Prostate gland (tissue), 2 donors: ENCODE measurements around the gene TMEM208. TPM values are rescaled to one million over a fixed set of nuclear protein-coding genes. Genes with fewer than 3 reads are reported as not detected.
A peak's percentile ranks its signal among the peaks of the same experiment; 100 is the strongest.

Experiments used
- DNase-seq: peaks from one replicate; pipeline ENCODE4 v3.0.0-alpha.2; 2019; ENCODE audit warnings: low spot score
- H3K27ac ChIP-seq, 2 donors: fragments of 200-600 bp; sonication (generic); 2 replicates each; pipeline ENCODE4 v1.5.1; 2017 to 2019
- H3K27me3 ChIP-seq: fragments of 200-600 bp; sonication (generic); replicated peaks from 2 replicates; pipeline ENCODE4 v1.5.1; 2019; ENCODE audit not compliant: insufficient read depth
- H3K36me3 ChIP-seq, 2 donors: fragments of 200-600 bp; sonication (generic); 1 replicate in 1 of 2; 2 replicates in 1 of 2; pipeline versions ENCODE4 v1.5.1 to v1.8.1; 2017 to 2019
- H3K4me1 ChIP-seq: fragments of 200-600 bp; sonication (generic); replicated peaks from 2 replicates; pipeline ENCODE4 v1.5.1; 2019
- H3K4me3 ChIP-seq, 2 donors: fragments of 200-600 bp; sonication (generic); 2 replicates each; pipeline ENCODE4 v1.5.1; 2017 to 2019
- H3K9me3 ChIP-seq: fragments of 200-600 bp; sonication (generic); 2 replicates; pipeline ENCODE4 v1.5.1; 2017
- CTCF ChIP-seq, 4 experiments: fragments of 200-600 bp in 2 of 4; fragments of 450-650 bp in 2 of 4; sonication (generic) in 2 of 4; IDR thresholded peaks; 1 replicate in 3 of 4; 2 replicates in 1 of 4; pipeline ENCODE4 v1.5.1; 2016 to 2019; ENCODE audit warnings: antibody characterized with exemption in 4 of 4, mild to moderate bottlenecking in 2 of 4, moderate library complexity in 2 of 4
- POLR2A ChIP-seq: fragments of 450-650 bp; IDR thresholded peaks from one replicate; pipeline ENCODE4 v1.6.1; 2016; ENCODE audit warnings: antibody characterized with exemption, mild to moderate bottlenecking
- POLR2AphosphoS5 ChIP-seq: sonication (generic); formaldehyde crosslinking; IDR thresholded peaks from one replicate; pipeline ENCODE4 v1.6.1; 2017; ENCODE audit warnings: antibody characterized with exemption
- WGBS: methylation state at CpG from one replicate; pipeline ENCODE4 v1.1.5; 2018; 5-methylcytosine and 5-hydroxymethylcytosine counted together
- intact Hi-C: fragments of 100-400 bp; cut with DNase I; formaldehyde crosslinking; loops from one replicate; pipeline ENCODE4 v1.14.2; 2022
- total RNA-seq, 2 donors: library from RNA; depleted of rRNA; stranded (reverse); fragments of >200 nt; gene quantifications; one replicate each; pipeline ENCODE4 v1.1.0, GENCODE V29; 2016

The TMEM208 gene
- total RNA-seq, 2 donors from 2014 or later, result 39.1 to 57.1 TPM

DNA sequence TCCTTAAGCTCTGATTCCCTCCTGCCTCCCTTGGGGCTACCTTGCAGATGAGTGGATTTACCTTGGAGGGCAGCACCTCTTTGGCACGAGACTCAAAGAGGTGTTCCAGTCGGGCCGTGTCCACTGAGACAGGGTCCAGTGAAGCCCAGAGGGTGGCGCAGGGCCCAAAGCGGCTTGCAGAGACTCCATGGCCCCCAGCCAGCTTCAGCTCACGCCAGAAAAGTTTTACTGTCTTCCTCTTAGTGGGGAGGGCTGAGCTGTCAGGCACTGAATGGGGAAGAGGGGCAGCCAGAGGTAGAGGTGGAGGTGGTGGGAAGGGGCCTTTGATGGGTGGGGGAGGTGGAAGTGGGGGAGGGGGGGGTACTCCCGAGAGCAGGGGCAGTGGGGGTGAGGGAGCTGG lies 6.7 kb downstream of the TMEM208 start:
- intact Hi-C loops, result no loop called here
- no peak overlapping the region for H3K27ac ChIP-seq
- no peak for TF ChIP-seq CTCF (IDR thresholded peaks at IDR 0.05)
- TF ChIP-seq POLR2AphosphoS5, result peak; percentile 8
- no peak for TF ChIP-seq POLR2A
- H3K9me3 ChIP-seq, result no peaks in the 10 kb centered on the region
- H3K4me3 ChIP-seq, result no peak overlapping the region
- WGBS, result 50% methylated on average over 7 of the region's 7 CpGs
- H3K27me3 ChIP-seq, result no peaks in the 10 kb centered on the region
- peaks cover 3 to 23% of the 10 kb centered on the region in 2 donors for H3K36me3 ChIP-seq
- DNase-seq, result no peak
- no peaks in the 10 kb centered on the region for H3K4me1 ChIP-seq

- H3K27ac ChIP-seq, result no peak overlapping the region
- no peaks in the 10 kb centered on the region for H3K9me3 ChIP-seq
- TF ChIP-seq POLR2A, result no peak
- no peak for TF ChIP-seq POLR2AphosphoS5
- no peak for TF ChIP-seq CTCF (IDR thresholded peaks at IDR 0.05)
- peaks cover 3 to 17% of the 10 kb centered on the region in 2 donors for H3K36me3 ChIP-seq
- no peak for DNase-seq
- intact Hi-C loops, result no loop called here
- H3K4me1 ChIP-seq, result no peaks in the 10 kb centered on the region
- no peak overlapping the region for H3K4me3 ChIP-seq
- WGBS, result 90% methylated on average over 10 of the region's 10 CpGs
- H3K27me3 ChIP-seq, result no peaks in the 10 kb centered on the region
Measured at GRCh38 chr16:67234180-67234597, 7.3 kb downstream of the TMEM208 start.

GRCh38 chr16:67235816-67236562 lies 9.1 kb downstream of the TMEM208 start:
- Histone ChIP-seq H3K4me1 (peaks cover 7% of the 10 kb centered on the region), H3K27ac (no peak overlapping the region), H3K9me3 (no peaks in the 10 kb centered on the region), H3K27me3 (no peaks in the 10 kb centered on the region), H3K36me3 (peaks cover 0 to 3% of the 10 kb centered on the region in 2 donors), H3K4me3 (no peak overlapping the region)
- DNase-seq, result no peak
- 80% methylated on average over 17 of the region's 17 CpGs for WGBS
- intact Hi-C loops, result no loop called here
- TF ChIP-seq POLR2AphosphoS5 (no peak), CTCF (IDR thresholded peaks at IDR 0.05) (no peak), POLR2A (no peak)

GRCh38 chr16:67236563-67237395 lies 9.8 kb downstream of the TMEM208 start:
- H3K27me3 ChIP-seq, result no peaks in the 10 kb centered on the region
- H3K4me1 ChIP-seq, result peaks cover 14% of the 10 kb centered on the region
- H3K27ac ChIP-seq, result no peak overlapping the region
- no peaks in the 10 kb centered on the region for H3K9me3 ChIP-seq
- no peaks in the 10 kb centered on the region for H3K36me3 ChIP-seq
- H3K4me3 ChIP-seq, result no peak overlapping the region
- TF ChIP-seq CTCF (IDR thresholded peaks at IDR 0.05) (no peak), POLR2A (no peak), POLR2AphosphoS5 (no peak)
- intact Hi-C loops, result no loop called here
- WGBS, result 71% methylated on average over 48 of the region's 50 CpGs
- DNase-seq, result no peak
